ENCODE results near the gene SPNS3. TPM values are rescaled to one million over a fixed set of nuclear protein-coding genes. Genes with fewer than 3 reads are reported as not detected.

The SPNS3 gene
- total RNA-seq, 1 donor from 2014 or later: not detected

GRCh38 chr17:4507361-4508111, 73.8 kb downstream of the SPNS3 start:
- Histone ChIP-seq H3K4me1 (ENCODE audit: control insufficient read depth in 3 of 3, insufficient read depth in 3 of 3, low read length in 3 of 3) (peaks cover 38 to 69% (median 63%) of the 10 kb centered on the region in 3 donors), H3K27ac (ENCODE audit: low read depth, low read length) (no peak overlapping the region)

GRCh38 chr17:4508207-4508606, 74.5 kb downstream of the SPNS3 start:
- Histone ChIP-seq H3K4me3 (ENCODE audit: low read length in 3 of 3) (no peak overlapping the region), H3K4me1 (ENCODE audit: control insufficient read depth in 3 of 3, insufficient read depth in 3 of 3, low read length in 3 of 3) (peaks cover 38 to 64% (median 60%) of the 10 kb centered on the region in 3 donors), H3K36me3 (ENCODE audit: control insufficient read depth in 3 of 3, insufficient read depth in 3 of 3, low read length in 3 of 3) (no peaks in the 10 kb centered on the region), H3K9me3 (ENCODE audit: control insufficient read depth in 3 of 3, low read length in 3 of 3) (no peaks in the 10 kb centered on the region), H3K27ac (ENCODE audit: low read depth, low read length) (peak overlapping the region; percentile 70), H3K27me3 (ENCODE audit: control insufficient read depth in 3 of 3, insufficient read depth in 3 of 3, low read length in 3 of 3) (peaks cover 18 to 25% (median 20%) of the 10 kb centered on the region in 3 donors), H3K9ac (ENCODE audit: low read depth in 1 of 3, low read length in 3 of 3) (no peak overlapping the region)

More at GRCh38 chr17:4507361-4508111, 73.8 kb downstream of the SPNS3 start:
- no peak overlapping the region for H3K4me3 ChIP-seq (ENCODE audit: low read length in 3 of 3)
- H3K9me3 ChIP-seq (ENCODE audit: control insufficient read depth in 3 of 3, low read length in 3 of 3): no peaks in the 10 kb centered on the region
- peak overlapping the region in 1 of 3 donors; percentile 23 for H3K9ac ChIP-seq (ENCODE audit: low read depth in 1 of 3, low read length in 3 of 3)
- H3K36me3 ChIP-seq (ENCODE audit: control insufficient read depth in 3 of 3, insufficient read depth in 3 of 3, low read length in 3 of 3): no peaks in the 10 kb centered on the region
- H3K27me3 ChIP-seq (ENCODE audit: control insufficient read depth in 3 of 3, insufficient read depth in 3 of 3, low read length in 3 of 3): peaks cover 25 to 31% (median 25%) of the 10 kb centered on the region in 3 donors

GRCh38 chr17:4509401-4509800, 75.7 kb downstream of the SPNS3 start:
- Histone ChIP-seq H3K4me1 (ENCODE audit: control insufficient read depth in 3 of 3, insufficient read depth in 3 of 3, low read length in 3 of 3) (peaks cover 35 to 58% (median 50%) of the 10 kb centered on the region in 3 donors), H3K9me3 (ENCODE audit: control insufficient read depth in 3 of 3, low read length in 3 of 3) (no peaks in the 10 kb centered on the region), H3K4me3 (ENCODE audit: low read length in 3 of 3) (no peak overlapping the region), H3K36me3 (ENCODE audit: control insufficient read depth in 3 of 3, insufficient read depth in 3 of 3, low read length in 3 of 3) (no peaks in the 10 kb centered on the region), H3K27me3 (ENCODE audit: control insufficient read depth in 3 of 3, insufficient read depth in 3 of 3, low read length in 3 of 3) (peaks cover 10 to 13% (median 13%) of the 10 kb centered on the region in 3 donors), H3K27ac (ENCODE audit: low read depth, low read length) (peak overlapping the region; percentile 70), H3K9ac (ENCODE audit: low read depth in 1 of 3, low read length in 3 of 3) (peak overlapping the region in 2 of 3 donors; percentile 33 to 50)

- H3K4me3 ChIP-seq (ENCODE audit: low read length in 3 of 3): no peak overlapping the region
- H3K4me1 ChIP-seq (ENCODE audit: control insufficient read depth in 3 of 3, insufficient read depth in 3 of 3, low read length in 3 of 3): peaks cover 31 to 53% (median 44%) of the 10 kb centered on the region in 3 donors
- peak overlapping the region in 1 of 3 donors; percentile 33 for H3K9ac ChIP-seq (ENCODE audit: low read depth in 1 of 3, low read length in 3 of 3)
- no peaks in the 10 kb centered on the region for H3K9me3 ChIP-seq (ENCODE audit: control insufficient read depth in 3 of 3, low read length in 3 of 3)
- peaks cover 7% of the 10 kb centered on the region in 3 donors for H3K27me3 ChIP-seq (ENCODE audit: control insufficient read depth in 3 of 3, insufficient read depth in 3 of 3, low read length in 3 of 3)
- H3K36me3 ChIP-seq (ENCODE audit: control insufficient read depth in 3 of 3, insufficient read depth in 3 of 3, low read length in 3 of 3): no peaks in the 10 kb centered on the region
- H3K27ac ChIP-seq (ENCODE audit: low read depth, low read length): peak overlapping the region; percentile 70
Observed at GRCh38 chr17:4509923-4510617, 76.3 kb downstream of the SPNS3 start.

GRCh38 chr17:4510618-4510941, 76.8 kb downstream of the SPNS3 start:
- no peaks in the 10 kb centered on the region for H3K9me3 ChIP-seq (ENCODE audit: control insufficient read depth in 3 of 3, low read length in 3 of 3)
- no peaks in the 10 kb centered on the region for H3K36me3 ChIP-seq (ENCODE audit: control insufficient read depth in 3 of 3, insufficient read depth in 3 of 3, low read length in 3 of 3)
- peaks cover 2 to 4% (median 2%) of the 10 kb centered on the region in 3 donors for H3K27me3 ChIP-seq (ENCODE audit: control insufficient read depth in 3 of 3, insufficient read depth in 3 of 3, low read length in 3 of 3)
- peaks cover 29 to 52% (median 40%) of the 10 kb centered on the region in 3 donors for H3K4me1 ChIP-seq (ENCODE audit: control insufficient read depth in 3 of 3, insufficient read depth in 3 of 3, low read length in 3 of 3)
- H3K27ac ChIP-seq (ENCODE audit: low read depth, low read length): peak overlapping the region; percentile 70
- H3K9ac ChIP-seq (ENCODE audit: low read depth in 1 of 3, low read length in 3 of 3): peak overlapping the region in 1 of 3 donors; percentile 1
- no peak overlapping the region for H3K4me3 ChIP-seq (ENCODE audit: low read length in 3 of 3)

- no peaks in the 10 kb centered on the region for H3K9me3 ChIP-seq (ENCODE audit: control insufficient read depth in 3 of 3, low read length in 3 of 3)
- peak overlapping the region; percentile 70 for H3K27ac ChIP-seq (ENCODE audit: low read depth, low read length)
- no peaks in the 10 kb centered on the region for H3K36me3 ChIP-seq (ENCODE audit: control insufficient read depth in 3 of 3, insufficient read depth in 3 of 3, low read length in 3 of 3)
- H3K9ac ChIP-seq (ENCODE audit: low read depth in 1 of 3, low read length in 3 of 3): peak overlapping the region in 1 of 3 donors; percentile 1
- H3K27me3 ChIP-seq (ENCODE audit: control insufficient read depth in 3 of 3, insufficient read depth in 3 of 3, low read length in 3 of 3): no peaks in the 10 kb centered on the region
- H3K4me1 ChIP-seq (ENCODE audit: control insufficient read depth in 3 of 3, insufficient read depth in 3 of 3, low read length in 3 of 3): peaks cover 29 to 46% (median 32%) of the 10 kb centered on the region in 3 donors
- no peak overlapping the region for H3K4me3 ChIP-seq (ENCODE audit: low read length in 3 of 3)
Observed at GRCh38 chr17:4511199-4511932, 77.6 kb downstream of the SPNS3 start.

GRCh38 chr17:4512156-4513112, 78.7 kb downstream of the SPNS3 start:
- no peaks in the 10 kb centered on the region for H3K36me3 ChIP-seq (ENCODE audit: control insufficient read depth in 3 of 3, insufficient read depth in 3 of 3, low read length in 3 of 3)

GRCh38 chr17:4513113-4514032, 79.6 kb downstream of the SPNS3 start:
- peaks cover 15 to 37% (median 21%) of the 10 kb centered on the region in 3 donors for H3K4me1 ChIP-seq (ENCODE audit: control insufficient read depth in 3 of 3, insufficient read depth in 3 of 3, low read length in 3 of 3)
- H3K36me3 ChIP-seq (ENCODE audit: control insufficient read depth in 3 of 3, insufficient read depth in 3 of 3, low read length in 3 of 3): no peaks in the 10 kb centered on the region
- no peak overlapping the region for H3K9ac ChIP-seq (ENCODE audit: low read depth in 1 of 3, low read length in 3 of 3)
- H3K9me3 ChIP-seq (ENCODE audit: control insufficient read depth in 3 of 3, low read length in 3 of 3): no peaks in the 10 kb centered on the region
- no peak overlapping the region for H3K4me3 ChIP-seq (ENCODE audit: low read length in 3 of 3)
- no peak overlapping the region for H3K27ac ChIP-seq (ENCODE audit: low read depth, low read length)
- H3K27me3 ChIP-seq (ENCODE audit: control insufficient read depth in 3 of 3, insufficient read depth in 3 of 3, low read length in 3 of 3): no peaks in the 10 kb centered on the region

More at GRCh38 chr17:4512156-4513112, 78.7 kb downstream of the SPNS3 start:
- H3K27me3 ChIP-seq (ENCODE audit: control insufficient read depth in 3 of 3, insufficient read depth in 3 of 3, low read length in 3 of 3): no peaks in the 10 kb centered on the region
- H3K9ac ChIP-seq (ENCODE audit: low read depth in 1 of 3, low read length in 3 of 3): no peak overlapping the region
- H3K4me3 ChIP-seq (ENCODE audit: low read length in 3 of 3): no peak overlapping the region
- peaks cover 19 to 39% (median 24%) of the 10 kb centered on the region in 3 donors for H3K4me1 ChIP-seq (ENCODE audit: control insufficient read depth in 3 of 3, insufficient read depth in 3 of 3, low read length in 3 of 3)
- no peaks in the 10 kb centered on the region for H3K9me3 ChIP-seq (ENCODE audit: control insufficient read depth in 3 of 3, low read length in 3 of 3)
- H3K27ac ChIP-seq (ENCODE audit: low read depth, low read length): no peak overlapping the region
